Fibroblast of lung (primary cell): ENCODE measurements around the gene UBE2D2. TPM values are rescaled to one million over a fixed set of nuclear protein-coding genes. Genes with fewer than 3 reads are reported as not detected.

Source experiments
- DNase-seq, 2 donors: peaks; one replicate each; pipeline versions ENCODE4 v3.0.0 to v3.0.0-alpha.2; 2010; ENCODE audit warnings: low read depth in 2 of 2
- H2AFZ ChIP-seq: 2 replicates; pipeline ENCODE4 v1.5.1; 2012; ENCODE audit warnings: low read length, control low read depth, inconsistent platforms
- H3K27ac ChIP-seq: 2 replicates; pipeline ENCODE4 v1.5.1; 2011; ENCODE audit warnings: low read length, control low read depth; ENCODE audit not compliant: insufficient read depth
- H3K27me3 ChIP-seq: 2 replicates; pipeline ENCODE4 v1.5.1; 2011; ENCODE audit warnings: mild to moderate bottlenecking, low read length; ENCODE audit not compliant: control insufficient read depth, insufficient read depth
- H3K36me3 ChIP-seq: 2 replicates; pipeline ENCODE4 v1.5.1; 2011; ENCODE audit warnings: low read length; ENCODE audit not compliant: control insufficient read depth, insufficient read depth
- H3K4me1 ChIP-seq: 2 replicates; pipeline ENCODE4 v1.5.1; 2011; ENCODE audit warnings: low read length; ENCODE audit not compliant: control insufficient read depth, insufficient read depth; ENCODE audit errors: extremely low read depth
- H3K4me2 ChIP-seq: 2 replicates; pipeline ENCODE4 v1.5.1; 2011; ENCODE audit warnings: low read length, control low read depth; ENCODE audit not compliant: insufficient read depth; ENCODE audit errors: extremely low read depth
- H3K4me3 ChIP-seq, 4 experiments: fragments of 200-600 bp in 1 of 4; sonication (generic) in 1 of 4; replicated peaks in 1 of 4; 2 replicates each; pipeline ENCODE4 v1.5.1; 2011 to 2016; ENCODE audit warnings: low read length in 4 of 4, low read depth in 3 of 4, mild to moderate bottlenecking in 3 of 4, control low read depth in 2 of 4, inconsistent platforms in 1 of 4, mixed read lengths in 1 of 4; ENCODE audit not compliant: insufficient read depth in 1 of 4; ENCODE audit errors: control extremely low read depth in 1 of 4
- H3K79me2 ChIP-seq: 2 replicates; pipeline ENCODE4 v1.5.1; 2012; ENCODE audit warnings: mild to moderate bottlenecking, low read length, inconsistent platforms; ENCODE audit not compliant: control insufficient read depth, insufficient read depth
- H3K9ac ChIP-seq: 2 replicates; pipeline ENCODE4 v1.5.1; 2011; ENCODE audit warnings: mild to moderate bottlenecking, low read length, control low read depth; ENCODE audit not compliant: insufficient read depth
- H3K9me3 ChIP-seq: 2 replicates; pipeline ENCODE4 v1.5.1; 2012; ENCODE audit warnings: low read depth, low read length; ENCODE audit not compliant: control insufficient read depth, insufficient read depth
- H4K20me1 ChIP-seq: 2 replicates; pipeline ENCODE4 v1.5.1; 2011; ENCODE audit warnings: low read length; ENCODE audit not compliant: control insufficient read depth, insufficient read depth; ENCODE audit errors: extremely low read depth
- EZH2 ChIP-seq: IDR thresholded peaks from 2 replicates; pipeline ENCODE4 v1.5.1; 2012; ENCODE audit warnings: low read length, control low read depth, mild to moderate bottlenecking; ENCODE audit errors: missing control alignments
- polyA plus RNA-seq, 2 donors: library from polyadenylated mRNA; depleted of rRNA in 1 of 2; stranded (reverse) in 1 of 2; unstranded in 1 of 2; fragments of >200 nt; gene quantifications; 2 replicates each; pipeline ENCODE4 v1.2.1, GENCODE V29; 2011 to 2012; ENCODE audit warnings: missing spikeins in 1 of 2
- total RNA-seq: library from RNA; depleted of rRNA; stranded (reverse); fragments of >200 nt; gene quantifications from 2 replicates; pipeline ENCODE4 v1.2.1, GENCODE V29; 2014
- TF ChIP-seq, protein P1 (sequence below), 2 donors: IDR thresholded peaks in 1 of 2; conservative IDR thresholded peaks in 1 of 2; 1 replicate in 1 of 2; 2 replicates in 1 of 2; pipeline ENCODE4 v1.5.1; 2011 to 2012; ENCODE audit warnings: low read length in 2 of 2, control low read depth in 1 of 2, inconsistent platforms in 1 of 2, low read depth in 1 of 2, mild to moderate bottlenecking in 1 of 2

The UBE2D2 gene
- total and polyA plus RNA-seq, 2 donors (not counting 1 experiment from before 2014, with no cell fraction given), result 56.5 to 62.9 TPM

DNA sequence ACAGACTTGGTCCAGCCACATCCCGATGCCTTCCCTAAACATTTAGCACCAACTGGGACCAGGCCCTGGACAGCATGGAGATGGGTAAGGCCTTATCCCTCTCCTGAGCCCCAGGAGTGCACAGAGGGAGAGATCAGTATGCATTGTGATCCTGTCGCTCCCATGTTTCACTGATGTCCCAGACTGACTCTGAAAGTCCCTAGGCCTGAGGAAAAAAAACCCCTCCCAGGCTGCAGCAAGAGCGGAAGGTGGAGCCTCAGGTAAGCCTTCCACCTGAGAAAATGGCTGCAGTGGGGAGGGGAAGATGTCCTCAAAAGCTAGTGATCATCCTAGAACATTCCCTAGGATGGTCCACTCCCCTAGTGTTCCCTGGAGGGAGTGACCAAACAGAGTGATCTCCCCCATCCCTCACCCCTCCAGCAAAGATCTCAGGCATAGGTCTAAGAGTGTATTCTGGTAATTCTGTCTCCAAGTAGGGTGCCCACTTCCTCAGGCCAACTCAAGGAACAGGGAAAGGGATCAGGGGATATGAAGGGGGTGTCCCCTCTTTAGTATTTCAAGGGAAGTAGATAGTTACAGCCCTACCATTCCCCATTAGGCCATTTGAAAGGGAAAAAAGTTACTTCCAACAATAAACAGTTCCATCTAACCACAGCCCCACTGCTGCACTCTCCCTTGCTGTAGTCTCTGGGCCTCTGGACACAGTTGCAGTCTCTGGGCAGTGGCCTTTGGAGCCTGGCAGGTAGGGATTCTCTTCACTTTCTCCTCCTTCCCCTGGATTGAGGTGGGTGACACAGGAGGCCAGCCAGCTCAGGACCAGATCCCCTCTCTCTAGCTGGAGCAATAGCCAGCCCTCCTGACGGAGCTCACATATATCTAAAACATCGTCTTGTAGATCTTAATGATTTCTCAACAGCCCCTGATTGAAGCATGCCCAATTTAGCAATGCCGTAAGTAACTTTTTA lies 80.3 kb downstream of the UBE2D2 start:
- Histone ChIP-seq H2AFZ (no peak overlapping the region), H3K79me2 (no peaks in the 10 kb centered on the region), H3K9ac (no peak overlapping the region), H3K4me2 (no peak overlapping the region), H4K20me1 (no peaks in the 10 kb centered on the region), H3K27ac (no peak overlapping the region), H3K4me3 (no peak overlapping the region), H3K9me3 (no peaks in the 10 kb centered on the region), H3K4me1 (peaks cover 16% of the 10 kb centered on the region), H3K36me3 (no peaks in the 10 kb centered on the region), H3K27me3 (peaks cover 5% of the 10 kb centered on the region)
- DNase-seq, result no peak
- TF ChIP-seq, protein P1, sequence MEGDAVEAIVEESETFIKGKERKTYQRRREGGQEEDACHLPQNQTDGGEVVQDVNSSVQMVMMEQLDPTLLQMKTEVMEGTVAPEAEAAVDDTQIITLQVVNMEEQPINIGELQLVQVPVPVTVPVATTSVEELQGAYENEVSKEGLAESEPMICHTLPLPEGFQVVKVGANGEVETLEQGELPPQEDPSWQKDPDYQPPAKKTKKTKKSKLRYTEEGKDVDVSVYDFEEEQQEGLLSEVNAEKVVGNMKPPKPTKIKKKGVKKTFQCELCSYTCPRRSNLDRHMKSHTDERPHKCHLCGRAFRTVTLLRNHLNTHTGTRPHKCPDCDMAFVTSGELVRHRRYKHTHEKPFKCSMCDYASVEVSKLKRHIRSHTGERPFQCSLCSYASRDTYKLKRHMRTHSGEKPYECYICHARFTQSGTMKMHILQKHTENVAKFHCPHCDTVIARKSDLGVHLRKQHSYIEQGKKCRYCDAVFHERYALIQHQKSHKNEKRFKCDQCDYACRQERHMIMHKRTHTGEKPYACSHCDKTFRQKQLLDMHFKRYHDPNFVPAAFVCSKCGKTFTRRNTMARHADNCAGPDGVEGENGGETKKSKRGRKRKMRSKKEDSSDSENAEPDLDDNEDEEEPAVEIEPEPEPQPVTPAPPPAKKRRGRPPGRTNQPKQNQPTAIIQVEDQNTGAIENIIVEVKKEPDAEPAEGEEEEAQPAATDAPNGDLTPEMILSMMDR (conservative IDR thresholded peaks at IDR 0.05 in 1 of 2, IDR thresholded peaks at IDR 0.05 in 1 of 2; ENCODE audit: low read depth in 1 of 2, low read length in 2 of 2), result no peak
- no peak for TF ChIP-seq EZH2

DNA sequence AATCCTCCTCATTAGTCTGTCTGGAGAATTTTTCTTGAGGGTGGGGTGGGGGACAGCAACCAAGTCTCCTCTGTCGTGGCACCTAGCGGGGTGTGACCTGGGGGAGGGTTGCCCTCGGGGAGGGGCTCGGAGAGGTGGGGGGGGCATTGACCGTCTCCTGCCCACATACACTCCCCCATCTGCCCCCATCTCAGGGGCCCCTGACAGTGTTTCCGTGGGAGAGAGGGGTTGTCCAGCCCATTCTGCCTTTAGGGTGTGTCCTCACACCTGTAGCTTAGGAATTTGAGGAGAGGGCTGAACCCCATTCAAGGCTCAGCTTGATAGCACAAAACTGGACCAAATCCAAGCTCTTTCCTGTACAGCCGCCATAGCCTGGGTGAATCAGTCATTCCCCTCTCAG lies 81.1 kb downstream of the UBE2D2 start:
- DNase-seq, result no peak
- no peak overlapping the region for H2AFZ ChIP-seq
- no peaks in the 10 kb centered on the region for H3K9me3 ChIP-seq
- peaks cover 5% of the 10 kb centered on the region for H3K27me3 ChIP-seq
- no peaks in the 10 kb centered on the region for H3K36me3 ChIP-seq
- no peak overlapping the region for H3K9ac ChIP-seq
- peaks cover 10% of the 10 kb centered on the region for H3K4me1 ChIP-seq
- no peak overlapping the region for H3K27ac ChIP-seq
- TF ChIP-seq, protein P1 (conservative IDR thresholded peaks at IDR 0.05 in 1 of 2, IDR thresholded peaks at IDR 0.05 in 1 of 2; ENCODE audit: low read depth in 1 of 2, low read length in 2 of 2), result no peak
- TF ChIP-seq EZH2, result no peak
- no peaks in the 10 kb centered on the region for H4K20me1 ChIP-seq
- H3K4me2 ChIP-seq, result no peak overlapping the region
- H3K4me3 ChIP-seq, result no peak overlapping the region
- no peaks in the 10 kb centered on the region for H3K79me2 ChIP-seq

GRCh38 chr5:139642891-139643871 lies 82.0 kb downstream of the UBE2D2 start:
- Histone ChIP-seq H3K27ac (no peak overlapping the region), H2AFZ (no peak overlapping the region), H3K27me3 (peaks cover 5% of the 10 kb centered on the region), H3K4me2 (no peak overlapping the region), H4K20me1 (no peaks in the 10 kb centered on the region), H3K79me2 (no peaks in the 10 kb centered on the region), H3K9me3 (no peaks in the 10 kb centered on the region), H3K36me3 (no peaks in the 10 kb centered on the region), H3K4me3 (no peak overlapping the region), H3K9ac (no peak overlapping the region), H3K4me1 (peaks cover 8% of the 10 kb centered on the region)
- no peak for DNase-seq
- no peak for TF ChIP-seq EZH2
- TF ChIP-seq, protein P1 (conservative IDR thresholded peaks at IDR 0.05 in 1 of 2, IDR thresholded peaks at IDR 0.05 in 1 of 2; ENCODE audit: low read depth in 1 of 2, low read length in 2 of 2), result no peak
